HepG2 (cell line): ENCODE data around the gene FRMD4A. TPM values are rescaled to one million over a fixed set of nuclear protein-coding genes. Genes with fewer than 3 reads are reported as not detected.

ENCODE experiments used
- ATAC-seq: fragments of 200-7000 bp; cut with Tn5 transposase; 3 replicates; pipeline ENCODE4 v1.9.1; 2020; ENCODE audit warnings: mild to moderate bottlenecking, moderate library complexity
- BruUV-seq: library from RNA; stranded (reverse); fragments of 400-500 nt; replicated peaks from 2 replicates; lab custom pipeline; 2021; lab: Mats Ljungman, UMichigan
- CTCF ChIA-PET: fragments of 300-600 bp; formaldehyde crosslinking; extraction: SDS; loops from one replicate; lab custom pipeline; 2021; ENCODE audit warnings: low total read pairs, inconsistent platforms, low intra/inter-chr PET ratio; lab: Yijun Ruan, JAX
- POLR2A ChIA-PET: fragments of 350-600 bp; sonication (Branson Sonifier 250); formaldehyde crosslinking; loops from one replicate; lab custom pipeline; 2020; ENCODE audit warnings: antibody characterized with exemption, inconsistent platforms; lab: Yijun Ruan, JAX
- DNase-seq: peaks from one replicate; pipeline ENCODE4 v3.0.0-alpha.2; 2015; ENCODE audit warnings: low spot score
- FAIRE-seq: peaks from 3 replicates; lab custom pipeline; 2011; peaks lifted over from hg19 to GRCh38; lab: Jason Lieb, UNC
- H2AFZ ChIP-seq: one replicate; pipeline ENCODE4 v1.6.1; 2011; ENCODE audit warnings: low read length, inconsistent platforms
- H3K27ac ChIP-seq: fragments of 300-600 bp; 3 replicates; pipeline ENCODE4 v1.8.0; 2011; ENCODE audit warnings: mixed run types, mild to moderate bottlenecking, mixed read lengths, low read length, inconsistent platforms; ENCODE audit not compliant: insufficient read depth; ENCODE audit errors: extremely low read length
- H3K27me3 ChIP-seq, 2 experiments: fragments of 200-600 bp in 1 of 2; 2 replicates in 1 of 2; 3 replicates in 1 of 2; pipeline versions ENCODE4 v1.6.0 to v1.8.0; 2011; ENCODE audit warnings: low read length in 2 of 2, mild to moderate bottlenecking in 2 of 2, moderate library complexity in 2 of 2, inconsistent platforms in 1 of 2; ENCODE audit not compliant: insufficient read depth in 2 of 2, control insufficient read depth in 1 of 2
- H3K36me3 ChIP-seq, 2 experiments: fragments of 200-600 bp in 1 of 2; replicated peaks in 1 of 2; 2 replicates in 1 of 2; 3 replicates in 1 of 2; pipeline versions ENCODE4 v1.5.1 to v1.8.0; 2011; ENCODE audit warnings: low read length in 2 of 2, inconsistent platforms in 1 of 2; ENCODE audit not compliant: insufficient read depth in 2 of 2, control insufficient read depth in 1 of 2
- H3K4me1 ChIP-seq: 2 replicates; pipeline ENCODE4 v1.5.1; 2012; ENCODE audit warnings: low read length, inconsistent platforms; ENCODE audit not compliant: insufficient read depth
- H3K4me2 ChIP-seq: 2 replicates; pipeline ENCODE4 v1.6.0; 2011; ENCODE audit warnings: low read depth, low read length, inconsistent platforms
- H3K4me3 ChIP-seq, 3 experiments: fragments of 200-600 bp in 1 of 3; sonication (generic), shearing (Covaris generic) in 1 of 3; replicated peaks in 1 of 3; 2 replicates each; pipeline ENCODE4 v1.5.1; 2011 to 2016; ENCODE audit warnings: low read length in 3 of 3, inconsistent platforms in 2 of 3, low read depth in 2 of 3, mild to moderate bottlenecking in 2 of 3, control low read depth in 1 of 3, mixed read lengths in 1 of 3; ENCODE audit not compliant: insufficient read depth in 1 of 3
- H3K79me2 ChIP-seq: one replicate; pipeline ENCODE4 v1.6.1; 2011; ENCODE audit warnings: low read length, inconsistent platforms; ENCODE audit not compliant: insufficient read depth
- H3K9ac ChIP-seq: 2 replicates; pipeline ENCODE4 v1.6.0; 2011; ENCODE audit warnings: mild to moderate bottlenecking, low read depth, low read length, inconsistent platforms; ENCODE audit not compliant: insufficient read depth
- H3K9me3 ChIP-seq: 2 replicates; pipeline ENCODE4 v1.5.1; 2012; ENCODE audit warnings: mild to moderate bottlenecking, low read length
- H4K20me1 ChIP-seq: 2 replicates; pipeline ENCODE4 v1.6.0; 2011; ENCODE audit warnings: inconsistent platforms, mild to moderate bottlenecking, low read length, moderate library complexity; ENCODE audit not compliant: insufficient read depth
- CEBPB ChIP-seq: IDR thresholded peaks from 2 replicates; pipeline ENCODE4 v1.6.1; 2011; ENCODE audit warnings: low read depth, low read length, improper control_type of control experiment, borderline replicate concordance
- ETV6 ChIP-seq: sonication (generic); formaldehyde crosslinking; conservative IDR thresholded peaks from 2 replicates; pipeline ENCODE4 v1.4.0; 2020; ENCODE audit warnings: missing genetic modification reagents
- EZH2 ChIP-seq: conservative IDR thresholded peaks from 2 replicates; pipeline ENCODE4 v1.6.1; 2012; ENCODE audit warnings: mild to moderate bottlenecking, low read depth, low read length, moderate library complexity
- NR1H2 ChIP-seq: sonication (generic); formaldehyde crosslinking; IDR thresholded peaks from 2 replicates; pipeline ENCODE4 v1.8.1; 2022; ENCODE audit warnings: low read depth, missing genetic modification reagents, borderline replicate concordance
- NR3C1 ChIP-seq: sonication (generic); formaldehyde crosslinking; IDR thresholded peaks from 2 replicates; pipeline ENCODE4 v1.4.0; 2020; ENCODE audit warnings: missing genetic modification reagents
- PHB2 ChIP-seq: fragments of 450-650 bp; IDR thresholded peaks from 2 replicates; pipeline ENCODE4 v1.6.1; 2018; ENCODE audit not compliant: partially characterized antibody
- SCMH1 ChIP-seq: sonication (generic); formaldehyde crosslinking; IDR thresholded peaks from 2 replicates; pipeline ENCODE4 v1.9.0; 2021; ENCODE audit warnings: missing genetic modification reagents, mild to moderate bottlenecking, borderline replicate concordance
- TCF7L2 ChIP-seq: IDR thresholded peaks from 2 replicates; pipeline ENCODE4 v1.6.1; 2011; ENCODE audit warnings: mild to moderate bottlenecking, low read depth, low read length, moderate library complexity
- ZNF337 ChIP-seq: sonication (generic); formaldehyde crosslinking; IDR thresholded peaks from 2 replicates; pipeline ENCODE4 v1.5.1; 2020; ENCODE audit warnings: missing genetic modification reagents, low read depth, mild to moderate bottlenecking, borderline replicate concordance
- ZNF430 ChIP-seq: sonication (generic); formaldehyde crosslinking; IDR thresholded peaks from 2 replicates; pipeline ENCODE4 v1.9.0; 2021; ENCODE audit warnings: mild to moderate bottlenecking, missing genetic modification reagents
- ZNF547 ChIP-seq: sonication (generic); formaldehyde crosslinking; IDR thresholded peaks from 2 replicates; pipeline ENCODE4 v1.5.1; 2020; ENCODE audit warnings: mild to moderate bottlenecking, missing genetic modification reagents
- ZNF768 ChIP-seq: sonication (generic); formaldehyde crosslinking; IDR thresholded peaks from 2 replicates; pipeline ENCODE4 v1.4.0; 2020; ENCODE audit warnings: missing genetic modification reagents
- ZSCAN20 ChIP-seq: sonication (generic); formaldehyde crosslinking; IDR thresholded peaks from 2 replicates; pipeline ENCODE4 v1.4.0; 2020; ENCODE audit warnings: missing genetic modification reagents, mild to moderate bottlenecking, borderline replicate concordance
- ZSCAN9 ChIP-seq: IDR thresholded peaks from 2 replicates; pipeline ENCODE4 v1.6.1; 2016; ENCODE audit warnings: borderline replicate concordance
- WGBS: methylation state at CpG from one replicate; pipeline ENCODE4 v1.1.6; 2017; ENCODE audit warnings: low lambda C conversion rate; 5-methylcytosine and 5-hydroxymethylcytosine counted together
- in situ Hi-C: cut with HindIII; loops from 2 replicates; pipeline ENCODE4 v1.10.0; 2017; ENCODE audit warnings: low pct_unique_long_range_greater_than_20kb; ENCODE audit not compliant: extremely low pct_ligation_motif_present
- intact Hi-C: fragments of 100-400 bp; cut with micrococcal nuclease; formaldehyde crosslinking; loops from one replicate; pipeline ENCODE4 v1.10.0; 2022; ENCODE audit not compliant: unreplicated experiment
- polyA plus RNA-seq, 8 experiments: library from polyadenylated mRNA; depleted of rRNA in 3 of 8; stranded (reverse) in 7 of 8; unstranded in 1 of 8; fragments of >200 nt; fragmentation: Illumina TruSeq in 4 of 8; extraction: Trizol in 4 of 8; gene quantifications; 2 replicates each; pipeline versions ENCODE4 v1.2.1 to v1.2.3, GENCODE V29; 2011 to 2016; ENCODE audit warnings: low read depth in 4 of 8, missing spikeins in 1 of 8, mixed read lengths in 1 of 8; ENCODE audit not compliant: insufficient read depth in 1 of 8
- total RNA-seq, 5 experiments: library from RNA; depleted of rRNA; stranded (reverse); fragments of >200 nt; fragmentation: Illumina TruSeq; extraction: Trizol; gene quantifications; 2 replicates each; pipeline ENCODE4 v1.2.3, GENCODE V29; 2016; ENCODE audit warnings: low read depth in 1 of 5
- TF ChIP-seq, protein P1 (sequence below): sonication (generic); formaldehyde crosslinking; IDR thresholded peaks from 2 replicates; pipeline ENCODE4 v1.4.0; 2020; ENCODE audit warnings: missing genetic modification reagents, borderline replicate concordance
- TF ChIP-seq, protein P2 (sequence below): sonication (generic); formaldehyde crosslinking; IDR thresholded peaks from 2 replicates; pipeline ENCODE4 v1.4.0; 2020; ENCODE audit warnings: mild to moderate bottlenecking, missing genetic modification reagents

The FRMD4A gene
- total and polyA plus RNA-seq, 2 of the 13 experiments (the other 11 are each of a cell fraction or from before 2014, with no cell fraction given) = 0.09 to 0.26 TPM

DNA sequence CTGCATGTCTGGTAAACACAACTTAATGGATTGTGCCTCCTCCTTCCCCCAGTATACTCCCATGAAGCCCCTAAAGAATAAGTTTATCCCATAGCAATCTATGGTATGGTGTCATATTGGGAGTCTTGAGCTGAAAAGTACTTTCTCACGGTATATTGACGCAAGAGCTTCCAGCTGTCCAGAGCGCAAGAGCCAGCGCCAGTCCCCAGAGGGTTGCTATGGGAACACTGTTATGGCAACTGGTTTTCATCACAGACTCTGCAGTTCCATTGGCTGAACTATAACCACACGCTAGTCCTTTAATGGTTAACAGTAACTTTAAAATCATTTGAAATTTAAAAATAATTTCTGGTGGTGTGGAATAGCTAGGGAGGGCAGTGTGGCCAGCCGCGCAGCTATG is 697.0 kb downstream of the FRMD4A start:
- POLR2A ChIA-PET = no interaction called here
- 98% methylated on average over 7 of the region's 7 CpGs for WGBS
- Histone ChIP-seq H3K9me3 (no peaks in the 10 kb centered on the region), H3K4me1 (no peaks in the 10 kb centered on the region), H3K4me3 (no peak overlapping the region), H3K36me3 (peaks cover 5% of the 10 kb centered on the region in 2 experiments; a peak in 4 of 5 replicates), H2AFZ (no peak overlapping the region), H3K27ac (no peak overlapping the region), H3K9ac (no peak overlapping the region), H4K20me1 (no peaks in the 10 kb centered on the region), H3K27me3 (no peaks in the 10 kb centered on the region), H3K79me2 (no peaks in the 10 kb centered on the region), H3K4me2 (no peak overlapping the region)
- BruUV-seq = no TSS peak
- FAIRE-seq = no peak
- ATAC-seq = no peak
- in situ Hi-C loops = no loop called here
- intact Hi-C loops = no loop called here
- no peak for DNase-seq
- CTCF ChIA-PET = no interaction called here
- TF ChIP-seq CEBPB (no peak), EZH2 (no peak), ZNF768 (CRISPR knock-in tag) (no peak), TCF7L2 (no peak), ZSCAN20 (CRISPR knock-in tag) (no peak), NR3C1 (no peak), ZNF337 (CRISPR knock-in tag) (no peak), SCMH1 (CRISPR knock-in tag) (no peak), PHB2 (no peak), ZNF430 (no peak), ZNF547 (no peak), NR1H2 (no peak), ETV6 (CRISPR knock-in tag) (no peak), ZSCAN9 (CRISPR knock-in tag) (no peak)
- TF ChIP-seq, protein P1, sequence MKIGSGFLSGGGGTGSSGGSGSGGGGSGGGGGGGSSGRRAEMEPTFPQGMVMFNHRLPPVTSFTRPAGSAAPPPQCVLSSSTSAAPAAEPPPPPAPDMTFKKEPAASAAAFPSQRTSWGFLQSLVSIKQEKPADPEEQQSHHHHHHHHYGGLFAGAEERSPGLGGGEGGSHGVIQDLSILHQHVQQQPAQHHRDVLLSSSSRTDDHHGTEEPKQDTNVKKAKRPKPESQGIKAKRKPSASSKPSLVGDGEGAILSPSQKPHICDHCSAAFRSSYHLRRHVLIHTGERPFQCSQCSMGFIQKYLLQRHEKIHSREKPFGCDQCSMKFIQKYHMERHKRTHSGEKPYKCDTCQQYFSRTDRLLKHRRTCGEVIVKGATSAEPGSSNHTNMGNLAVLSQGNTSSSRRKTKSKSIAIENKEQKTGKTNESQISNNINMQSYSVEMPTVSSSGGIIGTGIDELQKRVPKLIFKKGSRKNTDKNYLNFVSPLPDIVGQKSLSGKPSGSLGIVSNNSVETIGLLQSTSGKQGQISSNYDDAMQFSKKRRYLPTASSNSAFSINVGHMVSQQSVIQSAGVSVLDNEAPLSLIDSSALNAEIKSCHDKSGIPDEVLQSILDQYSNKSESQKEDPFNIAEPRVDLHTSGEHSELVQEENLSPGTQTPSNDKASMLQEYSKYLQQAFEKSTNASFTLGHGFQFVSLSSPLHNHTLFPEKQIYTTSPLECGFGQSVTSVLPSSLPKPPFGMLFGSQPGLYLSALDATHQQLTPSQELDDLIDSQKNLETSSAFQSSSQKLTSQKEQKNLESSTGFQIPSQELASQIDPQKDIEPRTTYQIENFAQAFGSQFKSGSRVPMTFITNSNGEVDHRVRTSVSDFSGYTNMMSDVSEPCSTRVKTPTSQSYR = no peak
- TF ChIP-seq, protein P2, sequence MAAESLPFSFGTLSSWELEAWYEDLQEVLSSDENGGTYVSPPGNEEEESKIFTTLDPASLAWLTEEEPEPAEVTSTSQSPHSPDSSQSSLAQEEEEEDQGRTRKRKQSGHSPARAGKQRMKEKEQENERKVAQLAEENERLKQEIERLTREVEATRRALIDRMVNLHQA (CRISPR knock-in tag) = no peak
